Heart left ventricle (tissue), 16 donors: ENCODE measurements around the gene LCE3D. TPM values are rescaled to one million over a fixed set of nuclear protein-coding genes. Genes with fewer than 3 reads are reported as not detected.

Experiments used
- ATAC-seq, 4 donors: fragments of 200-7000 bp; cut with Tn5 transposase; one replicate each; pipeline ENCODE4 v1.9.1; 2020 to 2022; ENCODE audit warnings: moderate library complexity in 4 of 4, mild to moderate bottlenecking in 3 of 4, moderate number of reproducible peaks in 1 of 4
- DNase-seq, 5 donors: peaks; one replicate each; pipeline ENCODE4 v3.0.0-alpha.2; 2020
- H3K27ac ChIP-seq, 12 donors: fragments of 200-600 bp; sonication (generic) in 4 of 12; one replicate each; pipeline versions ENCODE4 v1.5.0 to v1.8.0; 2016 to 2022; ENCODE audit warnings: mild to moderate bottlenecking in 2 of 12
- H3K27me3 ChIP-seq, 9 donors: fragments of 200-600 bp; sonication (generic) in 2 of 9; one replicate each; pipeline versions ENCODE4 v1.5.1 to v1.8.0; 2016 to 2022; ENCODE audit warnings: mild to moderate bottlenecking in 3 of 9
- H3K36me3 ChIP-seq, 9 donors: fragments of 200-600 bp; sonication (generic) in 2 of 9; one replicate each; pipeline versions ENCODE4 v1.5.0 to v1.8.0; 2018 to 2022; ENCODE audit warnings: mild to moderate bottlenecking in 2 of 9
- H3K4me1 ChIP-seq, 12 donors: fragments of 200-600 bp; sonication (generic) in 4 of 12; one replicate each; pipeline versions ENCODE4 v1.5.0 to v1.8.0; 2016 to 2022; ENCODE audit warnings: mild to moderate bottlenecking in 3 of 12
- H3K4me3 ChIP-seq, 12 donors: fragments of 200-600 bp; sonication (generic) in 4 of 12; one replicate each; pipeline versions ENCODE4 v1.5.0 to v1.8.0; 2017 to 2022; ENCODE audit warnings: mild to moderate bottlenecking in 9 of 12, moderate library complexity in 4 of 12
- H3K9me3 ChIP-seq, 12 donors: fragments of 200-600 bp; sonication (generic) in 4 of 12; one replicate each; pipeline versions ENCODE4 v1.5.0 to v1.8.0; 2016 to 2022; ENCODE audit warnings: mild to moderate bottlenecking in 1 of 12
- CTCF ChIP-seq, 12 donors: fragments of 200-600 bp; sonication (generic) in 4 of 12; IDR thresholded peaks; one replicate each; pipeline versions ENCODE4 v1.5.0 to v1.8.0; 2018 to 2022; ENCODE audit warnings: antibody characterized with exemption in 12 of 12, mild to moderate bottlenecking in 5 of 12
- POLR2A ChIP-seq, 2 donors: fragments of 450-650 bp; IDR thresholded peaks; one replicate each; pipeline ENCODE4 v1.6.1; 2017; ENCODE audit warnings: antibody characterized with exemption in 2 of 2, mild to moderate bottlenecking in 2 of 2, moderate library complexity in 2 of 2
- WGBS, 4 donors: extraction: QIAGEN DNeasy Blood & Tissue Kit in 2 of 4; methylation state at CpG; one replicate each; pipeline versions ENCODE4 v1.1.5 to v1.1.7; 2013 to 2018; 5-methylcytosine and 5-hydroxymethylcytosine counted together
- intact Hi-C, 10 donors: fragments of 100-400 bp; cut with DNase I; formaldehyde crosslinking; loops; one replicate each; pipeline versions ENCODE4 v1.11.1 to v1.14.2; 2022
- polyA plus RNA-seq, 2 donors: library from polyadenylated mRNA; stranded (reverse); fragments of 200-250 nt; gene quantifications; one replicate each; pipeline ENCODE4 v1.2.3, GENCODE V29; 2013
- total RNA-seq, 9 donors: library from RNA; depleted of rRNA in 2 of 9; stranded (reverse); fragments of >200 nt in 2 of 9; fragmentation: NEBNext Ultra II Directional in 3 of 9; extraction: Animal tissue kit (Norgen Biotek cat#: 25700) in 3 of 9; gene quantifications; one replicate each; pipeline versions ENCODE4 v1.1.0 to v1.2.4, GENCODE V29; 2016 to 2023
- donor health status: ischemic (EF 13 %, LVEDD 7.1; RV severe dilation, severe dysfunction).
- donor health status: healthy with polysubstance abuse.
- donor health status: DM: no; HTN: yes; CAD: no.
- donor health status: DM: no; HTN: no; CAD: no.
- donor health status: ischemic (EF 25% LVEDD 6.9; RV normal size, moderate dysfunction).
- donor health status: ischemic (EF 25% LVEDD 5.7; RV mildly dilated, moderate dysfunction).
- donor health status: healthy.
- donor health status: DM: yes; HTN: yes; CAD: no.
- donor health status: ischemic (EF 35%, LVEDD 5.7; RV mildly dilated, moderate dysfunction).
- donor health status: nonischemic (EF 11% LVEDD 7.7; RV severe dilation, severe dysfunction).
- donor health status: DM: yes; HTN: yes; CAD: no.
- donor health status: PGD.
- donor health status: ischemic (EF 29% LVEDD 5.4; RV normal size, mild dysfunction).
- donor health status: nonischemic (EF 23%, LVEDD 6.1; RV moderate dilation, normal function).

LCE3D gene
- total and polyA plus RNA-seq, 11 donors = not detected

- no peak for TF ChIP-seq POLR2A (IDR thresholded peaks at IDR 0.05)
- no peak for TF ChIP-seq CTCF (IDR thresholded peaks at IDR 0.05)
- Histone ChIP-seq H3K4me3 (no peak overlapping the region), H3K36me3 (no peaks in the 10 kb centered on the region), H3K27me3 (peaks cover 0 to 11% (median 0%) of the 10 kb centered on the region in 9 donors), H3K4me1 (no peaks in the 10 kb centered on the region), H3K9me3 (peaks cover 0 to 12% (median 0%) of the 10 kb centered on the region in 12 donors), H3K27ac (no peak overlapping the region)
- DNase-seq (no peak), ATAC-seq (no peak)
- 29 to 61% (median 34%) methylated on average over 4 of the region's 4 CpGs; no CpG with 5 or more reads in 1 of the 4 donors for WGBS, 4 donors
- intact Hi-C loops = no loop called here
Observed at GRCh38 chr1:152543820-152544219, 36.5 kb downstream of the LCE3D start.

GRCh38 chr1:152539901-152540300, 40.4 kb downstream of the LCE3D start:
- TF ChIP-seq CTCF (IDR thresholded peaks at IDR 0.05) (no peak), POLR2A (IDR thresholded peaks at IDR 0.05) (no peak)
- intact Hi-C loops = no loop called here
- Histone ChIP-seq H3K27ac (no peak overlapping the region), H3K27me3 (peaks cover 0 to 15% (median 0%) of the 10 kb centered on the region in 9 donors), H3K4me1 (no peaks in the 10 kb centered on the region), H3K9me3 (no peaks in the 10 kb centered on the region), H3K36me3 (no peaks in the 10 kb centered on the region), H3K4me3 (no peak overlapping the region)
- ATAC-seq = no peak
- 56 to 67% (median 65%) methylated on average over 2 of the region's 2 CpGs for WGBS, 4 donors
- no peak for DNase-seq

- Histone ChIP-seq H3K9me3 (no peaks in the 10 kb centered on the region), H3K27me3 (peaks cover 0 to 26% (median 2%) of the 10 kb centered on the region in 9 donors), H3K4me1 (no peaks in the 10 kb centered on the region), H3K36me3 (no peaks in the 10 kb centered on the region), H3K27ac (no peak overlapping the region), H3K4me3 (no peak overlapping the region)
- no peak for DNase-seq
- WGBS, 4 donors = 16 to 39% (median 27%) methylated on average over 4 of the region's 4 CpGs
- intact Hi-C loops = no loop called here
- TF ChIP-seq CTCF (IDR thresholded peaks at IDR 0.05) (no peak), POLR2A (IDR thresholded peaks at IDR 0.05) (no peak)
- ATAC-seq = no peak
Observed at GRCh38 chr1:152537496-152537895, 42.8 kb downstream of the LCE3D start.

GRCh38 chr1:152535774-152536173, 44.5 kb downstream of the LCE3D start:
- Histone ChIP-seq H3K9me3 (peaks cover 0 to 6% (median 0%) of the 10 kb centered on the region in 12 donors), H3K36me3 (no peaks in the 10 kb centered on the region), H3K4me3 (no peak overlapping the region), H3K4me1 (no peaks in the 10 kb centered on the region), H3K27me3 (peaks cover 0 to 20% (median 3%) of the 10 kb centered on the region in 9 donors), H3K27ac (no peak overlapping the region)
- intact Hi-C loops = no loop called here
- DNase-seq = no peak
- 65 to 69% (median 68%) methylated on average over 3 of the region's 3 CpGs for WGBS, 4 donors
- ATAC-seq = no peak
- TF ChIP-seq POLR2A (IDR thresholded peaks at IDR 0.05) (no peak), CTCF (IDR thresholded peaks at IDR 0.05) (no peak)
